Activated effector memory CD4-positive, alpha-beta T cell treated with Interleukin-2 at 50 U/mL for 16 hours (primary cell): ENCODE measurements around the gene SIK2.
"Not testable (repeated sequence)": the region's sequence is repeated elsewhere in the genome, so short reads cannot be mapped to it uniquely, and the experiment has no call there.

Experiments
- DNase-seq: peaks from one replicate; pipeline ENCODE4 v3.0.0-alpha.2; 2020

SIK2 gene

DNA sequence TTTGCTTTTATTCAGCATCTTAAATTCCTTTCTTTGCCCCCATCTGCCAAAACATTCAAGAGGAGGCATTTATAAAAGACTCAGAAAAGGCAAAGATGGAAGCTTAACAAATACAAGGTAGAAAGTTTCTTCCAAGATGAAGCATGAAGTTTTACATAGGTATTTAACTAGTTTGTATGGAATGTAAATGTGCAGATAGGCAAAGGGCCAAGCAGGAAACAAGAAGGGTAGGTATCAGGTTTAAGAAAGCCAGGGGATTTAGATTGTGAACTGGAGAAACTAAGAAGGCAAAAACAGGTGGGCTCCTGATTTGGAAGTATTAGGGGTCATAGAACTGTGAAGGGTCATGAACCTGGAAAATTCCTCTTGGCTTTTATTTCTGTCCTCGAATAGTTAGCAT is 101.3 kb downstream of the SIK2 start:
- DNase-seq: no peak

GRCh38 chr11:111707039-111707690 is 104.9 kb downstream of the SIK2 start:
- DNase-seq: no peak

GRCh38 chr11:111707691-111708067 is 105.4 kb downstream of the SIK2 start:
- DNase-seq: no peak

- DNase-seq: no peak
Measured at GRCh38 chr11:111714522-111714921, 112.3 kb downstream of the SIK2 start.

- no peak for DNase-seq
Measured at GRCh38 chr11:111715142-111715816, 113.0 kb downstream of the SIK2 start.

- DNase-seq: not testable (repeated sequence)
Measured at GRCh38 chr11:111717660-111718059, 115.4 kb downstream of the SIK2 start.

GRCh38 chr11:111718436-111718835 is 116.2 kb downstream of the SIK2 start:
- no peak for DNase-seq

- no peak for DNase-seq
Measured at GRCh38 chr11:111718859-111719258, 116.6 kb downstream of the SIK2 start.

DNA sequence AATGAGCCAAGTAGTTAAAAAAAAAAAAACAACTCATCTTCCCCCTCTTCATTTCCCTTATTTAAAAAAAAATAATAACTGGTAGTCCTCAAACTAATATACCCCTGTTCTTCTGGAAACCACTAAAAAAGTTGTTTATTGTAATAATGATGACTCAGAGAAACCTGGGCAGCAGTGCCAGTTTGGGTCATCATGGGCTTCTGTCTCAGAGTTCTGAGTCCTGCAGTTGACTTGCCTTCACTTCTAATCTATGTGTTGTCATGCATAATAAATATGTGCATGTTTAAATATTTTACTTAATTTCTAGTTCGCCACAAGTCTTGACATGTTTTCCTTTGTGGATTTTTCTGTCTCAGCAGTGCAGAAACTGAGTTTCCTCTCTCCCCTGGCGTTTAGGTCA is 117.1 kb downstream of the SIK2 start:
- DNase-seq: no peak

GRCh38 chr11:111720801-111721494 is 118.7 kb downstream of the SIK2 start:
- DNase-seq: no peak

DNA sequence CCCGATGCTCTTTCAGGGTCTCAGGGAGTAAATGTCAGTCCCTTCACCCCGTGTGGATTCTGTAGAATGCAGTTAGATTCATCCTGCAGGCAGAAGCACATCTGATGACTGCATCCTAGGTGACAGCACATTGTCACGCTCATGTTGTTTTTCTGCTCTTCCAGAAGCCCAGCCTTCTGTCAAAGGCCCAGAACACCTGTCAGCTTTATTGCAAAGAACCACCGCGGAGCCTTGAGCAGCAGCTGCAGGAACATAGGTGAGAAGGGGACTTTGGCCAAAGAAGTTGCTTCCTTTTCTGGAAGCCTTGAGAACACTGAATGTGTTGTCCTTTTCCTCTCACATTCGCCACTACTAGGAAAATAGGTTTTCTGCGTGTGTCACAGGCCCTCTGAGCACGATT is 120.3 kb downstream of the SIK2 start:
- DNase-seq: no peak

DNA sequence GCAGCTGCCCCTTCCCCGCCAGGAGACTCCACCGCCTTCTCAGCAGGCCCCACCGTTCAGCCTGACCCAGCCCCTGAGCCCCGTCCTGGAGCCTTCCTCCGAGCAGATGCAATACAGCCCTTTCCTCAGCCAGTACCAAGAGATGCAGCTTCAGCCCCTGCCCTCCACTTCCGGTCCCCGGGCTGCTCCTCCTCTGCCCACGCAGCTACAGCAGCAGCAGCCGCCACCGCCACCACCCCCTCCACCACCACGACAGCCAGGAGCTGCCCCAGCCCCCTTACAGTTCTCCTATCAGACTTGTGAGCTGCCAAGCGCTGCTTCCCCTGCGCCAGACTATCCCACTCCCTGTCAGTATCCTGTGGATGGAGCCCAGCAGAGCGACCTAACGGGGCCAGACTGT is 121.3 kb downstream of the SIK2 start:
- DNase-seq: no peak

GRCh38 chr11:111724615-111725129 is 122.4 kb downstream of the SIK2 start:
- DNase-seq: no peak

- no peak for DNase-seq
Measured at GRCh38 chr11:111725621-111726020, 123.4 kb downstream of the SIK2 start.

GRCh38 chr11:111726301-111726713 is 124.1 kb downstream of the SIK2 start:
- no peak for DNase-seq

DNA sequence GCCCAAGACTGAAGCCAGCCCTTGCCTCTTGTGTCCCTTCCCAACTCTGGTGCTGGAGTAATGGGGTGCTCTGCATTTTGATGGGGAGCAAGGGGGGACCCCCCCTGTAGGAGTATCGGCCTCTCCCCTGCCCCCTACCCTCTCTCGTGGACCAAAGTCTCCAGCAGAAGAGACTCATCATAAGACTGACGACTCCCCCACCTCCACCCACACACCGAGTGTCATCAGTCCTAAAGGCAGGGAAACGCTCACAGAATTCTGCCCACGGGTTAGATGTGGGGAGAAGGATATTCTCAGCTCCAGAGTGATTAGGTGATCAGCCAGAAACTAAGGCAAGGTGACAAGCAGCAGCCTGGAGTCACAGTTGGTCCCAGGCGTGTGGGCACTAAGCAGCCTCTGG is 125.2 kb downstream of the SIK2 start:
- no peak for DNase-seq

DNA sequence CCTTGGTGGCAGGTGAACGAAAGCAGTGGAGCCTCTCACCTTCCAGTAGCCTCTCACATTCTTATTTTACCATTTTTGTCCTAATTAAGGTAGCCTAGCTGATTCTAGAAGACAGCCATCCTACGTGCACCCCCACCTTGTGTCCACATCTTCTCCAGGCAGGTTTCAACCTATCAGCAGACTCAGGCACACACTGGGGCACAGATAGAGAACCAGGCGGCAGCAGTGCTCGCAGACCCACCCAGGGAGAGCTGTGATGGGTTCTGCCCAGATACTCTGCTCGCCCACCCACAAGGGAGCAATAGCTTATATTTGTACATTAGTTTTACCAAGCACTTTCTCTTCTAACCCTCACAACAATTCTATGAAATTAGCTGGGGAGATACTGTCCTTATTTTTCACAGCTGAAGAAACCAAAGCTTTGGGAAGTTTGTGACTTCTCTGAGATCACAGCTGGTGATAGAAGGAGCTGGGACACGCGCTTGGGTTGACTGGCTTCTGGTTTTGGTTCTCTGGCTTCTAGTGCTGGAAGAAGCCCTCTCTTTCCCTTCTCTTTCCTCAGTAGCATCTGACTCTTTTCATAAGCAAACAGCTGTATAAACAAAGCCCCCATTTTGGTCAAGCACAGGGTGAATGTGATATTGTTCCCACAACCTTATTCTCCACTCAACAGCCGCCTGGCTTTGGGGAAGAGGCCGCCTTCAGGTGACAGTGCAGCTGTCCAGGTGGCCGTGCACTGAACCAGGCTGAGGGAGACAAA is 127.0 kb downstream of the SIK2 start:
- no peak for DNase-seq

DNA sequence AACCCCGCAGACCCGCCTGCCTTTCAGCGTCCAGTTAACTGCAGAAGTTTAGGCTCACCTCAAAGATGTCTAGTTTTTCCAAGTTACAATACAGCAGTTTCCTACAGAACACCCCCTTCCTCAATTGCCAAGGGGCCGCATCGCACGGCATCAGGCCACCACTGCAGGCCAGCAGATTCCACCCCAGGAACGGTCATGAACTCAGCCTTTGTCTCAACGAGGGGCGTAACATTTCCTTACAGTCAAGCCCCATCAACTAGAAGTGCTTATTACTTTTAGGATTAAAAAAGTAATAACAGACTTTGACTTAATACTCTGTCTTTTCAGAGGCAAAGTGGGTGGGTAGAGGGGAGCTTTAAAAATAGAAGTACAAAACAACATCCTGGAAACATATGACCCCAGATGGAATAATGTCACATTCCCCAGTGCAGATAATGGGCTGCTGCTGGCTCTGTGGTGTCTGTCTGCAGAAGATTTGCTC is 127.6 kb downstream of the SIK2 start:
- no peak for DNase-seq

DNA sequence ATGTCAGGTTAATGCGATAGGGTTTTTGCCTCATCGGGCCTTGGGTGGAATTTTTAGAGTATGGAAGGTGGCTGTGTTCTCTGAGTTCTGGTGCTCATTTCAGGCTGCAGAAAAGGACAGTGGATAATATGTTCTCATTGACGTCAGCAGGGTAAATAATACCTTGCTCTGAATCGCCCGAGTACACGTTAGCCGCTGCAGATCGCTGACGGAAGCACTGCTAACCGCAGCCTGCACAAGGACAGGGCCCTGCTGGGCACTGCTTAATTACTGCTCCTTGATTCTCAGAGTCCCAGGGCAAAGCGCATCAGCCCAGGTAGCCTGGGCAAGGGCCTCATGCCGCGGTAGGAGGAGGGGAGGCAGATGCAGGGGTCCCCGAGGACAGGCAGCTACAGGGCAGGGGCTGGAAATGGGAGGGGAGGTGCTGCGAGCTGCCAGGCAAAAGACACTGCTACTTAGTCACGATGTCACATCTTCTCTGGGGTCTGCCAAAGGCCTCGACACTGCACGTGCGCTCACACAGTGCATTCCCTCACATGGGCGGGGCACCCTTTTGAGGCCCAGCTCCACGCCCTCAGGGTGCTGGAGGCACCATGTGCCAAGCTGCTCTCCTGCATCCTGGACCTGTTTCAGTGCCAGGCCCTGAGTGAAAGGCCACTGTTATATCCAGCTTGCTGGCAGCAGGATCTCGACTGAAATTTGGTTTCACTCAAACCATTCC is 128.8 kb downstream of the SIK2 start:
- DNase-seq: no peak

GRCh38 chr11:111731821-111732220 is 129.6 kb downstream of the SIK2 start:
- no peak for DNase-seq

- DNase-seq: no peak
Measured at GRCh38 chr11:111733016-111733415, 130.8 kb downstream of the SIK2 start.

- no peak for DNase-seq
Measured at GRCh38 chr11:111733611-111734088, 131.4 kb downstream of the SIK2 start.
